WTC11 (cell line): ENCODE data around the gene CD109. TPM values are rescaled to one million over a fixed set of nuclear protein-coding genes. Genes with fewer than 3 reads are reported as not detected.

ENCODE experiments used
- ATAC-seq: fragments of 200-7000 bp; cut with Tn5 transposase; 2 replicates; pipeline ENCODE4 v1.10.0; 2021; ENCODE audit warnings: mild to moderate bottlenecking, moderate library complexity
- CTCF ChIA-PET: fragments of 300-600 bp; sonication (Branson Sonifier 250); formaldehyde crosslinking; loops from one replicate; lab custom pipeline; 2021; ENCODE audit warnings: antibody characterized with exemption; lab: Charles Lee
- POLR2A ChIA-PET: fragments of 350-600 bp; sonication (Branson Sonifier 250); formaldehyde crosslinking; loops from one replicate; lab custom pipeline; 2021; ENCODE audit warnings: antibody characterized with exemption; lab: Charles Lee
- DNase-seq: peaks from one replicate; pipeline ENCODE4 v3.0.0; 2021; ENCODE audit warnings: low spot score
- H3K27ac Mint-ChIP-seq: 2 replicates; pipeline ENCODE4 v1.8.0; 2021; ENCODE audit warnings: mixed read lengths
- H3K27me3 Mint-ChIP-seq: 2 replicates; pipeline ENCODE4 v1.8.0; 2021; ENCODE audit warnings: low read depth, mild to moderate bottlenecking, moderate library complexity, mixed read lengths
- H3K36me3 Mint-ChIP-seq: 2 replicates; pipeline ENCODE4 v1.8.0; 2021; ENCODE audit warnings: mixed read lengths
- H3K4me1 Mint-ChIP-seq: 2 replicates; pipeline ENCODE4 v1.8.0; 2022; ENCODE audit warnings: mixed read lengths
- H3K4me3 Mint-ChIP-seq: 2 replicates; pipeline ENCODE4 v1.8.0; 2021; ENCODE audit warnings: mild to moderate bottlenecking, moderate library complexity, mixed read lengths
- H3K9me3 Mint-ChIP-seq: 2 replicates; pipeline ENCODE4 v1.8.0; 2021; ENCODE audit warnings: mixed read lengths
- ETV6 ChIP-seq: sonication (generic); formaldehyde crosslinking; IDR thresholded peaks from 2 replicates; pipeline ENCODE4 v1.8.1; 2022; ENCODE audit warnings: mild to moderate bottlenecking, missing genetic modification reagents
- FOXJ3 ChIP-seq: sonication (generic); formaldehyde crosslinking; IDR thresholded peaks from 2 replicates; pipeline ENCODE4 v1.9.0; 2021; ENCODE audit warnings: missing genetic modification reagents, mild to moderate bottlenecking, borderline replicate concordance
- GRHL2 ChIP-seq: fragments of 250-450 bp; sonication (Bioruptor Pico); IDR thresholded peaks from 2 replicates; pipeline ENCODE4 v1.8.0; 2022; ENCODE audit warnings: mild to moderate bottlenecking, moderate library complexity; ENCODE audit not compliant: insufficient replicate concordance, severe bottlenecking
- JAZF1 ChIP-seq: fragments of 250-450 bp; sonication (Bioruptor Pico); IDR thresholded peaks from 2 replicates; pipeline ENCODE4 v1.9.0; 2021; ENCODE audit warnings: moderate library complexity, mild to moderate bottlenecking, inconsistent platforms
- NR1H2 ChIP-seq: sonication (generic); formaldehyde crosslinking; IDR thresholded peaks from 2 replicates; pipeline ENCODE4 v1.9.0; 2021; ENCODE audit warnings: mild to moderate bottlenecking, moderate library complexity, missing genetic modification reagents
- PRRX2 ChIP-seq: fragments of 250-450 bp; sonication (Bioruptor Pico); IDR thresholded peaks from 2 replicates; pipeline ENCODE4 v1.8.0; 2021; ENCODE audit warnings: mild to moderate bottlenecking
- SMAD4 ChIP-seq: sonication (generic); formaldehyde crosslinking; IDR thresholded peaks from 2 replicates; pipeline ENCODE4 v1.8.0; 2022; ENCODE audit warnings: mild to moderate bottlenecking, missing genetic modification reagents
- TP53 ChIP-seq: sonication (generic); formaldehyde crosslinking; IDR thresholded peaks from 2 replicates; pipeline ENCODE4 v1.8.1; 2023; ENCODE audit warnings: mild to moderate bottlenecking, missing genetic modification reagents
- ZBTB21 ChIP-seq: sonication (generic); formaldehyde crosslinking; IDR thresholded peaks from 2 replicates; pipeline ENCODE4 v1.8.1; 2023; ENCODE audit warnings: mild to moderate bottlenecking, missing genetic modification reagents, borderline replicate concordance
- ZNF396 ChIP-seq: fragments of 250-450 bp; sonication (Bioruptor Pico); IDR thresholded peaks from 2 replicates; pipeline ENCODE4 v1.8.0; 2021; ENCODE audit warnings: mild to moderate bottlenecking, moderate library complexity, borderline replicate concordance
- ZNF423 ChIP-seq: fragments of 250-450 bp; sonication (Bioruptor Pico); IDR thresholded peaks from 2 replicates; pipeline ENCODE4 v2.1.2; 2022; ENCODE audit warnings: mild to moderate bottlenecking, moderate library complexity
- total RNA-seq: library from RNA; stranded (reverse); gene quantifications from 3 replicates; pipeline ENCODE4 v1.2.3, GENCODE V29; 2021
- TF ChIP-seq, protein P1 (sequence below): sonication (generic); formaldehyde crosslinking; IDR thresholded peaks from 2 replicates; pipeline ENCODE4 v1.8.1; 2023; ENCODE audit warnings: mild to moderate bottlenecking, moderate library complexity, missing genetic modification reagents
- TF ChIP-seq, protein P2 (sequence below): fragments of 250-450 bp; sonication (Bioruptor Pico); IDR thresholded peaks from 2 replicates; pipeline ENCODE4 v1.9.0; 2021; ENCODE audit warnings: moderate library complexity, mild to moderate bottlenecking, inconsistent platforms, borderline replicate concordance
- TF ChIP-seq, protein P3 (sequence below): sonication (generic); formaldehyde crosslinking; conservative IDR thresholded peaks from 2 replicates; pipeline ENCODE4 v1.8.1; 2022; ENCODE audit warnings: mild to moderate bottlenecking, missing genetic modification reagents
- TF ChIP-seq, protein P4 (sequence below): sonication (generic); formaldehyde crosslinking; IDR thresholded peaks from 2 replicates; pipeline ENCODE4 v1.8.0; 2023; ENCODE audit warnings: mild to moderate bottlenecking, missing genetic modification reagents
- TF ChIP-seq, protein P5 (sequence below): sonication (generic); formaldehyde crosslinking; IDR thresholded peaks from 2 replicates; pipeline ENCODE4 v1.8.0; 2022; ENCODE audit warnings: mild to moderate bottlenecking, missing genetic modification reagents

CD109 gene
- total RNA-seq, 1 experiment from 2014 or later = 4.5 TPM

DNA sequence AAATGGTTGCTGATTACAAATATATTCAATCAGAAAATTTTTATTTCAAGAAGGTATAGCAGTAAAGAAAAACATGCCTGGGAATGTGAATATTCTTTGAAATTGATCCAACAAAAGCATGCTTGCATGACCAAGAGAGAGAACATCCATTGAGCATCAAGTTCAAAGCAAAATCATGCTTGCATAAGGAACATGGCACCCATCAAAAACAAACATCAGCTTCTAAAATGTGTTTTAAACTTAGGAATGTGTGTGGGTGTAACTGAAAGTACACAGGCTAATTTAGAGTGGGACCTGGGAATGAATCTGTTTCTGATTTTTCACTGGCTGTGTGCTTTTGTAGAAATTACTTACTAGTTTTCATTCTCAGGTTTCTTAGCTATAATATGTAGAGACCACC, 47.8 kb upstream of the CD109 start (continued):
- TF ChIP-seq, protein P1, sequence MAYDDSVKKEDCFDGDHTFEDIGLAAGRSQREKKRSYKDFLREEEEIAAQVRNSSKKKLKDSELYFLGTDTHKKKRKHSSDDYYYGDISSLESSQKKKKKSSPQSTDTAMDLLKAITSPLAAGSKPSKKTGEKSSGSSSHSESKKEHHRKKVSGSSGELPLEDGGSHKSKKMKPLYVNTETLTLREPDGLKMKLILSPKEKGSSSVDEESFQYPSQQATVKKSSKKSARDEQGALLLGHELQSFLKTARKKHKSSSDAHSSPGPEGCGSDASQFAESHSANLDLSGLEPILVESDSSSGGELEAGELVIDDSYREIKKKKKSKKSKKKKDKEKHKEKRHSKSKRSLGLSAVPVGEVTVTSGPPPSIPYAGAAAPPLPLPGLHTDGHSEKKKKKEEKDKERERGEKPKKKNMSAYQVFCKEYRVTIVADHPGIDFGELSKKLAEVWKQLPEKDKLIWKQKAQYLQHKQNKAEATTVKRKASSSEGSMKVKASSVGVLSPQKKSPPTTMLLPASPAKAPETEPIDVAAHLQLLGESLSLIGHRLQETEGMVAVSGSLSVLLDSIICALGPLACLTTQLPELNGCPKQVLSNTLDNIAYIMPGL = no peak
- TF ChIP-seq, protein P2, sequence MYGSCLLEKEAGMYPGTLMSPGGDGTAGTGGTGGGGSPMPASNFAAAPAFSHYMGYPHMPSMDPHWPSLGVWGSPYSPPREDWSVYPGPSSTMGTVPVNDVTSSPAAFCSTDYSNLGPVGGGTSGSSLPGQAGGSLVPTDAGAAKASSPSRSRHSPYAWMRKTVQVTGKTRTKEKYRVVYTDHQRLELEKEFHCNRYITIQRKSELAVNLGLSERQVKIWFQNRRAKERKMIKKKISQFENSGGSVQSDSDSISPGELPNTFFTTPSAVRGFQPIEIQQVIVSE (CRISPR knock-in tag) = no peak
- TF ChIP-seq ZNF396 (CRISPR knock-in tag) = no peak
- no peak for TF ChIP-seq JAZF1 (CRISPR knock-in tag)

DNA sequence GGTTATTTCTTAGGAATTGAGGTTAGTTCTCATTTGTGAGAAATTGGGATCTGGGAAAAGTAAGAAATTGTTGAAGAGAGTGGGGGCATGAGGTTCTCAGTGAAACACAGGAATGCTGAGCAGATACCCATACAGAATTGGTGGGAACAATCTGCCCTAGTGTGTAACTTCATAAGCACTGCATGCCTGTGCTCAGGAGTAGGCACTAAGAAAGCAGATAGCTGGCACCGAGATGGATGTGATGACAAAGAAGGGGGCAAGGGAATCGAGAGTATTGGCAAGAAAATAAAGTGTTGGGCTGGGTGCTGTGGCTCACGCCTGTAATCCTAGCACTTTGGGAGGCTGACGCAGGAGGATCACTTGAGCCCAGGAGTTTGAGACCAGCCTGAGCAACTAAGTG, 46.2 kb upstream of the CD109 start:
- ATAC-seq = no peak
- Mint-ChIP-seq H3K27me3 (no peaks in the 10 kb centered on the region), H3K27ac (no peak overlapping the region), H3K9me3 (peaks cover 3% of the 10 kb centered on the region; the same call in 1 of the 2 replicates), H3K4me3 (no peak overlapping the region), H3K4me1 (peaks cover 23% of the 10 kb centered on the region), H3K36me3 (peaks cover 6% of the 10 kb centered on the region)
- ChIA-PET CTCF (interaction anchor here (0.5 to 0.7 kb wide), 3 partner anchors 30 to 1201 kb away, joined by 3 to 4 read pairs (median 3); no protein-coding TSS in a partner anchor), POLR2A (no interaction called here)
- DNase-seq = no peak
- TF ChIP-seq NR1H2 (no peak), ZNF423 (CRISPR knock-in tag) (no peak), GRHL2 (no peak), SMAD4 (CRISPR knock-in tag) (no peak), FOXJ3 (CRISPR knock-in tag) (no peak), ETV6 (CRISPR knock-in tag) (no peak), TP53 (no peak), ZBTB21 (CRISPR knock-in tag) (no peak), PRRX2 (CRISPR knock-in tag) (no peak)
- TF ChIP-seq, protein P2 (CRISPR knock-in tag) = no peak
- TF ChIP-seq, protein P3, sequence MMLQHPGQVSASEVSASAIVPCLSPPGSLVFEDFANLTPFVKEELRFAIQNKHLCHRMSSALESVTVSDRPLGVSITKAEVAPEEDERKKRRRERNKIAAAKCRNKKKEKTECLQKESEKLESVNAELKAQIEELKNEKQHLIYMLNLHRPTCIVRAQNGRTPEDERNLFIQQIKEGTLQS = no peak
- TF ChIP-seq, protein P4, sequence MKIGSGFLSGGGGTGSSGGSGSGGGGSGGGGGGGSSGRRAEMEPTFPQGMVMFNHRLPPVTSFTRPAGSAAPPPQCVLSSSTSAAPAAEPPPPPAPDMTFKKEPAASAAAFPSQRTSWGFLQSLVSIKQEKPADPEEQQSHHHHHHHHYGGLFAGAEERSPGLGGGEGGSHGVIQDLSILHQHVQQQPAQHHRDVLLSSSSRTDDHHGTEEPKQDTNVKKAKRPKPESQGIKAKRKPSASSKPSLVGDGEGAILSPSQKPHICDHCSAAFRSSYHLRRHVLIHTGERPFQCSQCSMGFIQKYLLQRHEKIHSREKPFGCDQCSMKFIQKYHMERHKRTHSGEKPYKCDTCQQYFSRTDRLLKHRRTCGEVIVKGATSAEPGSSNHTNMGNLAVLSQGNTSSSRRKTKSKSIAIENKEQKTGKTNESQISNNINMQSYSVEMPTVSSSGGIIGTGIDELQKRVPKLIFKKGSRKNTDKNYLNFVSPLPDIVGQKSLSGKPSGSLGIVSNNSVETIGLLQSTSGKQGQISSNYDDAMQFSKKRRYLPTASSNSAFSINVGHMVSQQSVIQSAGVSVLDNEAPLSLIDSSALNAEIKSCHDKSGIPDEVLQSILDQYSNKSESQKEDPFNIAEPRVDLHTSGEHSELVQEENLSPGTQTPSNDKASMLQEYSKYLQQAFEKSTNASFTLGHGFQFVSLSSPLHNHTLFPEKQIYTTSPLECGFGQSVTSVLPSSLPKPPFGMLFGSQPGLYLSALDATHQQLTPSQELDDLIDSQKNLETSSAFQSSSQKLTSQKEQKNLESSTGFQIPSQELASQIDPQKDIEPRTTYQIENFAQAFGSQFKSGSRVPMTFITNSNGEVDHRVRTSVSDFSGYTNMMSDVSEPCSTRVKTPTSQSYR = no peak
- TF ChIP-seq, protein P5, sequence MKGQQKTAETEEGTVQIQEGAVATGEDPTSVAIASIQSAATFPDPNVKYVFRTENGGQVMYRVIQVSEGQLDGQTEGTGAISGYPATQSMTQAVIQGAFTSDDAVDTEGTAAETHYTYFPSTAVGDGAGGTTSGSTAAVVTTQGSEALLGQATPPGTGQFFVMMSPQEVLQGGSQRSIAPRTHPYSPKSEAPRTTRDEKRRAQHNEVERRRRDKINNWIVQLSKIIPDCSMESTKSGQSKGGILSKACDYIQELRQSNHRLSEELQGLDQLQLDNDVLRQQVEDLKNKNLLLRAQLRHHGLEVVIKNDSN (CRISPR knock-in tag) = no peak
